AG04449 (cell line): ENCODE measurements around the gene CCDC57.

ENCODE experiments used
- CTCF ChIA-PET: fragments of 350-600 bp; formaldehyde crosslinking; extraction: SDS; loops from one replicate; lab custom pipeline; 2021; ENCODE audit warnings: antibody characterized with exemption; lab: Yijun Ruan, JAX
- POLR2A ChIA-PET: fragments of 400-600, 350-600 bp; formaldehyde crosslinking; extraction: SDS; loops from one replicate; lab custom pipeline; 2020; ENCODE audit warnings: antibody characterized with exemption, inconsistent platforms; lab: Yijun Ruan, JAX
- DNase-seq: peaks from one replicate; pipeline ENCODE4 v3.0.0-alpha.2; 2010; ENCODE audit warnings: low read depth, low spot score
- H3K4me3 ChIP-seq: 2 replicates; pipeline ENCODE4 v1.5.1; 2011; ENCODE audit warnings: low read depth, mild to moderate bottlenecking, control low read depth, low read length
- TF ChIP-seq, protein P1 (sequence below): IDR thresholded peaks from one replicate; pipeline ENCODE4 v1.5.1; 2011; ENCODE audit warnings: mild to moderate bottlenecking, moderate library complexity, low read length, control low read depth, inconsistent platforms; ENCODE audit not compliant: insufficient read depth; ENCODE audit errors: missing control alignments

The CCDC57 gene

DNA sequence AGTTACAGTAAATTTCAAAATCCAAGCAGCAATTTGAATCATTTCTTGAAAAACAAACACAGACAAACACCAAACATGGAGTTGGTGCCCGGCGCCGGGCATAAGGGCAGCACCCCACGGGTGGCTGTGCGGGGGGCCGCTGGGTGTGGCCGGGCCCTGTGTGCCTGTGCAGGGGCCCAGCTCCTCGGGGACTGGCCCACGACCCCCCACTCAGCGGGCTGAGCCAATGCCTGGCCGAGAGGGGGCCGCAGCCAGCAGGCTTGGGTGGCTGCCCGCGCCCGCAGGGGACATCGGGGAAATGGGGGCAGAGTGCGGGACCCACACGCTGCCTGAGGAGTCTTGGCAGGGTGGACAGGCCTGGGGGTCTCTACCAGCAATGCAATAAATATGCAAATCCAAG, 134.2 kb downstream of the CCDC57 start:
- H3K4me3 ChIP-seq = no peak overlapping the region
- POLR2A ChIA-PET = no interaction called here
- CTCF ChIA-PET = no interaction called here
- no peak for DNase-seq
- TF ChIP-seq, protein P1, sequence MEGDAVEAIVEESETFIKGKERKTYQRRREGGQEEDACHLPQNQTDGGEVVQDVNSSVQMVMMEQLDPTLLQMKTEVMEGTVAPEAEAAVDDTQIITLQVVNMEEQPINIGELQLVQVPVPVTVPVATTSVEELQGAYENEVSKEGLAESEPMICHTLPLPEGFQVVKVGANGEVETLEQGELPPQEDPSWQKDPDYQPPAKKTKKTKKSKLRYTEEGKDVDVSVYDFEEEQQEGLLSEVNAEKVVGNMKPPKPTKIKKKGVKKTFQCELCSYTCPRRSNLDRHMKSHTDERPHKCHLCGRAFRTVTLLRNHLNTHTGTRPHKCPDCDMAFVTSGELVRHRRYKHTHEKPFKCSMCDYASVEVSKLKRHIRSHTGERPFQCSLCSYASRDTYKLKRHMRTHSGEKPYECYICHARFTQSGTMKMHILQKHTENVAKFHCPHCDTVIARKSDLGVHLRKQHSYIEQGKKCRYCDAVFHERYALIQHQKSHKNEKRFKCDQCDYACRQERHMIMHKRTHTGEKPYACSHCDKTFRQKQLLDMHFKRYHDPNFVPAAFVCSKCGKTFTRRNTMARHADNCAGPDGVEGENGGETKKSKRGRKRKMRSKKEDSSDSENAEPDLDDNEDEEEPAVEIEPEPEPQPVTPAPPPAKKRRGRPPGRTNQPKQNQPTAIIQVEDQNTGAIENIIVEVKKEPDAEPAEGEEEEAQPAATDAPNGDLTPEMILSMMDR = no peak

DNA sequence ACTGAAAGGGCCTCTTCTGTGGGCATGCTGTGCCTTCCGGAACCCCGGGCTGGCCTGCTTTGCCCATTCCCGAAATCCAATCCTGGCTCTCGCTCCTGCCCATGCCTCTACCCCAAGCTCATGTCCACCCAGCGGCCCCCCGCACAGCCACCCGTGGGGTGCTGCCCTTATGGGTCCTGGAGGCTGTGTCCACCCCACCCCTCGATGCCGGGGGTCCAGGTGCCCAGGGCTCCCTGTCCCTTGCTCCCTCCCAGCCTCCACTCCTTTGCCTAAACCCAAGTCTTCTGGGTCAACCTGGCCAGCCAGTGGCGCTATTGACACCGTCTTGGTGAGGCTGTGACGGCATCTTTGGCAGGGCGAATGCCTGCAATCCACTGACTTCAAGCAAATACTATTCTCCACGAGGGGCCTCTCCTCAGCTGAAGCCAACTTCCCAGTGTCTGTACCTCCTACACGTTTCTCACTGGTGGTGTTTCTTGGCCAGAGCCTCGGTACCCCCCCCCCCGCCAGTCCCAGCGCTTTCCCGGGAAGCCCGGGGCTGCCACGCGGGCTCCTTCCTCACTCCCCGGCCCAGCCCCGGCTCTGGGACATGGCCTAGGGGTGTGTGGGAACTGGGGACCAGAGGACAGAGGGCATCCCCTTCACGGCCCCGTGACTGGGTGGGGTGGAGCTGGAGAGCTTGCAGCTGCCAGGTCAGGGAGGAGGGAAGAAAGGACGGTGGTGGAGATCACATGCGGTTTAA, 134.9 kb downstream of the CCDC57 start:
- no peak for DNase-seq
- POLR2A ChIA-PET = interaction anchor here (0.7 kb wide), 1 partner anchor 18 kb away, joined by 3 read pairs; no protein-coding TSS in a partner anchor
- CTCF ChIA-PET = no interaction called here
- H3K4me3 ChIP-seq = no peak overlapping the region
- TF ChIP-seq, protein P1 = no peak

- ChIA-PET CTCF (interaction anchor here (0.8 kb wide), 1 partner anchor 47 kb away, joined by 4 read pairs; no protein-coding TSS in a partner anchor), POLR2A (interaction anchor here (0.7 kb wide), 1 partner anchor 17 kb away, joined by 3 read pairs; no protein-coding TSS in a partner anchor)
- no peak overlapping the region for H3K4me3 ChIP-seq
- TF ChIP-seq, protein P1 = no peak
- DNase-seq = no peak
Measured at GRCh38 chr17:82076785-82077591, 135.7 kb downstream of the CCDC57 start.

- no peak for DNase-seq
- ChIA-PET CTCF (interaction anchor here (0.8 to 1.1 kb wide), 2 partner anchors 10 to 46 kb away, joined by 3 to 4 read pairs; no protein-coding TSS in a partner anchor), POLR2A (no interaction called here)
- TF ChIP-seq, protein P1 = no peak
- no peak overlapping the region for H3K4me3 ChIP-seq
Measured at GRCh38 chr17:82076018-82076784, 136.4 kb downstream of the CCDC57 start.

DNA sequence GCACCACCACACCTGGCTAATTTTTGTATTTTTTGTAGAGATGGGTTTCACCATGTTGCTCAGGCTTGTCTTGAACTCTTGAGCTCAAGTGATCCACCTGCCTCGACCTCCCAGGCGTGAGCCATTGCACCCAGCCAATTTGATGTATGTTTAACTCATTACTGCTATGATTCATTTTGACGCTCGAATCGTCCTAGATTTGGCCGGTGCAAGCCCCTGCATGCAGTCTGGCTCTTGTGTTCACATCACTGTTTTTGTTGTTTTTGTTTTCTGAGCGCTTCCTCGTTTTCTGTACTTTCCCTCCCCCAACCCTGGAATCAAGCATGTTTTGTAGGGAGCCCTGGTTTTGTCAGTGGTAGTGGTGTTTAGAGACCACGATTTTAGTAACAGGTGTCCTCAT, 139.2 kb downstream of the CCDC57 start:
- no peak for DNase-seq
- TF ChIP-seq, protein P1 = no peak
- CTCF ChIA-PET = interaction anchor here (1.3 kb wide), 1 partner anchor 43 kb away, joined by 3 read pairs; no protein-coding TSS in a partner anchor
- POLR2A ChIA-PET = interaction anchor here (1.4 kb wide), 1 partner anchor 12 kb away, joined by 3 read pairs; no protein-coding TSS in a partner anchor
- H3K4me3 ChIP-seq = no peak overlapping the region
